Fibroblast of gingiva (primary cell): ENCODE results near the gene SLX4IP.
"Not testable (repeated sequence)": the region's sequence is repeated elsewhere in the genome, so short reads cannot be mapped to it uniquely, and the experiment has no call there.

ENCODE experiments used
- DNase-seq: peaks from one replicate; pipeline ENCODE4 v3.0.0-alpha.2; 2011; ENCODE audit warnings: low read depth

SLX4IP gene

GRCh38 chr20:10573951-10574339 lies 138.8 kb downstream of the SLX4IP start:
- DNase-seq = no peak

- DNase-seq = peak; percentile 62
Measured at GRCh38 chr20:10576411-10577090, 141.4 kb downstream of the SLX4IP start.

GRCh38 chr20:10577648-10578047 lies 142.5 kb downstream of the SLX4IP start:
- no peak for DNase-seq

GRCh38 chr20:10578607-10579006 lies 143.5 kb downstream of the SLX4IP start:
- DNase-seq = no peak

GRCh38 chr20:10579942-10580341 lies 144.8 kb downstream of the SLX4IP start:
- DNase-seq = no peak

GRCh38 chr20:10580700-10581099 lies 145.6 kb downstream of the SLX4IP start:
- DNase-seq = no peak

- DNase-seq = peak; percentile 49
Measured at GRCh38 chr20:10581823-10582222, 146.7 kb downstream of the SLX4IP start.

- no peak for DNase-seq
Measured at GRCh38 chr20:10584371-10584770, 149.3 kb downstream of the SLX4IP start.

- DNase-seq = no peak
Measured at GRCh38 chr20:10585308-10585707, 150.2 kb downstream of the SLX4IP start.

GRCh38 chr20:10586296-10586695 lies 151.2 kb downstream of the SLX4IP start:
- DNase-seq = no peak

- not testable (repeated sequence) for DNase-seq
Measured at GRCh38 chr20:10590446-10590845, 155.3 kb downstream of the SLX4IP start.

- DNase-seq = no peak
Measured at GRCh38 chr20:10590950-10591671, 156.0 kb downstream of the SLX4IP start.

GRCh38 chr20:10591946-10592521 lies 156.9 kb downstream of the SLX4IP start:
- DNase-seq = peak; percentile 63

GRCh38 chr20:10594296-10594868 lies 159.3 kb downstream of the SLX4IP start:
- DNase-seq = peak; percentile 21

- no peak for DNase-seq
Measured at GRCh38 chr20:10595266-10595665, 160.2 kb downstream of the SLX4IP start.

- no peak for DNase-seq
Measured at GRCh38 chr20:10595985-10596384, 160.9 kb downstream of the SLX4IP start.

- DNase-seq = peak; percentile 93
Measured at GRCh38 chr20:10596710-10597121, 161.6 kb downstream of the SLX4IP start.

GRCh38 chr20:10597637-10598036 lies 162.5 kb downstream of the SLX4IP start:
- DNase-seq = no peak

- DNase-seq = no peak
Measured at GRCh38 chr20:10602221-10602871, 167.2 kb downstream of the SLX4IP start.

- no peak for DNase-seq
Measured at GRCh38 chr20:10603378-10603777, 168.3 kb downstream of the SLX4IP start.

GRCh38 chr20:10603971-10604864 lies 169.1 kb downstream of the SLX4IP start:
- peak; percentile 92 for DNase-seq
